Breast epithelium (tissue), 4 donors: ENCODE measurements around the gene PCYT2. TPM values are rescaled to one million over a fixed set of nuclear protein-coding genes. Genes with fewer than 3 reads are reported as not detected.

ENCODE experiments used
- DNase-seq, 2 donors: peaks; one replicate each; pipeline ENCODE4 v3.0.0-alpha.2; 2019; ENCODE audit warnings: low spot score in 2 of 2
- H3K27ac ChIP-seq, 2 donors: fragments of 200-600 bp; sonication (generic) in 1 of 2; one replicate each; pipeline ENCODE4 v1.5.1; 2016 to 2019; ENCODE audit warnings: mild to moderate bottlenecking in 1 of 2
- H3K27me3 ChIP-seq, 2 donors: fragments of 200-600 bp; sonication (generic) in 1 of 2; one replicate each; pipeline versions ENCODE4 v1.5.1 to v1.6.0; 2017 to 2019; ENCODE audit warnings: control low read depth in 1 of 2, mild to moderate bottlenecking in 1 of 2
- H3K36me3 ChIP-seq: fragments of 200-600 bp; one replicate; pipeline ENCODE4 v1.5.1; 2019
- H3K4me1 ChIP-seq, 2 donors: fragments of 200-600 bp; sonication (generic); one replicate each; pipeline ENCODE4 v1.5.1; 2016 to 2019; ENCODE audit warnings: control low read depth in 1 of 2
- H3K4me3 ChIP-seq, 3 donors: fragments of 200-600 bp; sonication (generic); 1 replicate in 2 of 3; 2 replicates in 1 of 3; pipeline ENCODE4 v1.5.1; 2016 to 2019; ENCODE audit warnings: mild to moderate bottlenecking in 3 of 3, moderate library complexity in 2 of 3
- H3K9me3 ChIP-seq, 2 donors: fragments of 200-600 bp; sonication (generic) in 1 of 2; one replicate each; pipeline ENCODE4 v1.5.1; 2016 to 2019; ENCODE audit warnings: control low read depth in 1 of 2
- POLR2A ChIP-seq: fragments of 450-650 bp; IDR thresholded peaks from one replicate; pipeline ENCODE4 v1.6.1; 2016; ENCODE audit warnings: antibody characterized with exemption, mild to moderate bottlenecking, moderate library complexity
- POLR2AphosphoS5 ChIP-seq, 3 donors: sonication (generic); formaldehyde crosslinking; IDR thresholded peaks; one replicate each; pipeline ENCODE4 v1.6.1; 2017; ENCODE audit warnings: antibody characterized with exemption in 3 of 3
- intact Hi-C: fragments of 100-400 bp; cut with DNase I; formaldehyde crosslinking; loops from one replicate; pipeline ENCODE4 v1.15.1; 2023; ENCODE audit warnings: low total_unique reads
- total RNA-seq, 3 donors: library from RNA; depleted of rRNA; stranded (reverse); fragments of >200 nt; gene quantifications; one replicate each; pipeline ENCODE4 v1.1.0, GENCODE V29; 2016
- TF ChIP-seq, protein P1 (sequence below), 3 donors: fragments of 450-650 bp; IDR thresholded peaks; one replicate each; pipeline ENCODE4 v1.5.1; 2016 to 2017; ENCODE audit warnings: antibody characterized with exemption in 3 of 3, mild to moderate bottlenecking in 3 of 3, moderate library complexity in 3 of 3

The PCYT2 gene
- total RNA-seq, 3 donors from 2014 or later = 22.9 to 69.4 (median 35.9) TPM

DNA sequence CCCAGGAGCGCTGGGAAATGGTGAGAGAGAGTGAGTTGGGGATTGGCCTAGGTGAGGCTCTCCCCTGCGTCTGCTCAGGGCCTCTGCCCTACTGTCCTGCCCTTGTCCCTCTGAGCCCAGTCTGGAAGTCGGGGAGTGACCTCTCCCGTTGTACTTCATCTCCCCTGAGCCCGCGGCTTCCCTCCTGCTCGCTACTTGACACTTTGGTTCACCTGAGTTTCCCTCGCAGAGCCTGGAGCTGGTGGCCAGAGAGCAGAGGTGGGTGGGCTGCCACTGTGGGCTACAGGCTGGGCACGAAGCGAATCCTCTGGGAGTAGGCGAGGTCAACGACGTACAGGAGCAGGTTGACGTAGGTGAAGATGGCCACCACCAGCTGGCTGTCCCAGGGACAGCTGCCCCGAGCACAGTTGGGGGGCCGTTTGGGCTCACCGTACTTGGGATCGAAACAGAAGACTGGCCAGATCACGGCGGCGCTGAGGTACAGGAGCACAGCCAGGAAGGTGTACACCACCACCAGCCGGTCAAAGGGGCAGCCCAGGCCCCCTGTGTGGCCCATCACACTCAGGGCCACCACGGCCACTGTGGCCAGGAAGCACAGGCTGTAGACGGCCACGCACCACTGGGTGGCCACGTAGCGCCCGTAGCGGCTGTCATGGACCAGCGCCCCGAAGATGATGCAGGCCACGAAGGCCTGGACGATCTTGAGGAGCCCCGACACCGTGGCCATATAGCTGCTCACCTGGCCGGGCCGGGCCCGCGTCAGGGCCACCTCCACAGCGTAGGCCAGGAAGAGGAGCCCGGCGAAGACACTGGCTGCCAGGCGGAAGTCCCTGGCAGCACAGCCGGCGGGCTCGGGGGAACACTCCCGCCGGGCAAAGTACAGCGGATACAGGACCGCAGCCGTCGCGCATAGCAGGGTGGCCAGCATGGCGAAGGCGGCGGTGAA is 29.6 kb upstream of the PCYT2 start:
- H3K4me1 ChIP-seq = peaks cover 0 to 5% of the 10 kb centered on the region in 2 donors
- H3K9me3 ChIP-seq = no peaks in the 10 kb centered on the region
- intact Hi-C loops = no loop called here
- TF ChIP-seq, protein P1, sequence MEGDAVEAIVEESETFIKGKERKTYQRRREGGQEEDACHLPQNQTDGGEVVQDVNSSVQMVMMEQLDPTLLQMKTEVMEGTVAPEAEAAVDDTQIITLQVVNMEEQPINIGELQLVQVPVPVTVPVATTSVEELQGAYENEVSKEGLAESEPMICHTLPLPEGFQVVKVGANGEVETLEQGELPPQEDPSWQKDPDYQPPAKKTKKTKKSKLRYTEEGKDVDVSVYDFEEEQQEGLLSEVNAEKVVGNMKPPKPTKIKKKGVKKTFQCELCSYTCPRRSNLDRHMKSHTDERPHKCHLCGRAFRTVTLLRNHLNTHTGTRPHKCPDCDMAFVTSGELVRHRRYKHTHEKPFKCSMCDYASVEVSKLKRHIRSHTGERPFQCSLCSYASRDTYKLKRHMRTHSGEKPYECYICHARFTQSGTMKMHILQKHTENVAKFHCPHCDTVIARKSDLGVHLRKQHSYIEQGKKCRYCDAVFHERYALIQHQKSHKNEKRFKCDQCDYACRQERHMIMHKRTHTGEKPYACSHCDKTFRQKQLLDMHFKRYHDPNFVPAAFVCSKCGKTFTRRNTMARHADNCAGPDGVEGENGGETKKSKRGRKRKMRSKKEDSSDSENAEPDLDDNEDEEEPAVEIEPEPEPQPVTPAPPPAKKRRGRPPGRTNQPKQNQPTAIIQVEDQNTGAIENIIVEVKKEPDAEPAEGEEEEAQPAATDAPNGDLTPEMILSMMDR (IDR thresholded peaks at IDR 0.05) = no peak
- TF ChIP-seq POLR2AphosphoS5 (IDR thresholded peaks at IDR 0.05) (no peak), POLR2A (no peak)
- no peak for DNase-seq
- H3K27me3 ChIP-seq = no peaks in the 10 kb centered on the region
- peak overlapping the region; percentile 50 to 75 for H3K27ac ChIP-seq
- peak overlapping the region in 1 of 3 donors; percentile 25 for H3K4me3 ChIP-seq
- H3K36me3 ChIP-seq = no peaks in the 10 kb centered on the region

DNA sequence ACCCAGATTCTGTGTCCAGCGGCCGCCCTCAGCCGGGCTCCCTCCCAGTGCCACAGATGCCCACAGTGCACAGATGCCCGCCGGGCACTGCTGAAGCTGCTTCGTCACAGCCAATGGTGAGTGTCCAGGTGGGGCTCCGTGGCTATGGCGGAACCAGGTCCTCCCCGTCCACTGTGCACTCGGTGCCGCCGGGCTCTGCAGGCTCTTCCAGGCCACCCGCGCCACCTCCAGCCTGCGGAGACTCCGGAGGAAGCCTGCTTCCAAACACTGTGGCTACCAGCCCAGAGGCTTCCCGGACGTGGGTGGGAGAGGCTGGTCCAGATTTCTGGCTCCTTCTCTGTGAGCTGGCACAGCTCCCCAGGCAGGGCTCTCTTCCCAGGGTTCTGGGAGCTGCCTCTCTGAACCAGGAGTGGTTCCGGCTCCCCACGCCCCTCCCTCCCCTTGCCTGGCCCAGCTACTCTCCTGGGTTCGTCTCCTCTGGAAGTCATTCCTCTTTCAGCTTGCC is 28.7 kb upstream of the PCYT2 start:
- H3K27me3 ChIP-seq = no peaks in the 10 kb centered on the region
- DNase-seq = no peak
- intact Hi-C loops = no loop called here

DNA sequence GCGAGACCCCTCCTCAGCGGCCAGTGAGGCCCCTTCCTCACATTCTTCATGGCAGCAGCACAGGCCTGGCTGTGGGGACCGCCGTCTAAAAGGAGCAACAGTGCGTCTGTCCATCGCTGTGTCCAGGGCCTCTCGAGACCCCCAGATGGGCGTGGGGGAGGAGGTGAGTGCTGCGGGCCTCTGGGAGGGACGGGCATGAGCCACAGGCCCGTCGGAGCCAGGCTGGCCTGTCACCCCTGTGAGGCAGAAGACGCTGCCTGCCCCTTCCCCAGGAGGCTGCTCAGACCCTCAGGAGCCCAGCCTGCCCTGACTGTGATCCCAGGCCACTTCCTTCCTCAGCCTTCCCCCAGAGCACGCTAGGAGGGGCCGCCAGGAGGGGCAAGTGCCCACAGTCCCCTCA is 28.0 kb upstream of the PCYT2 start:
- Histone ChIP-seq H3K36me3 (no peaks in the 10 kb centered on the region), H3K4me3 (no peak overlapping the region), H3K27ac (peak overlapping the region; percentile 50 to 75), H3K27me3 (no peaks in the 10 kb centered on the region), H3K9me3 (no peaks in the 10 kb centered on the region), H3K4me1 (peaks cover 0 to 5% of the 10 kb centered on the region in 2 donors)
- no peak for DNase-seq
- intact Hi-C loops = no loop called here
- TF ChIP-seq POLR2A (no peak), POLR2AphosphoS5 (IDR thresholded peaks at IDR 0.05) (no peak)
- TF ChIP-seq, protein P1 (IDR thresholded peaks at IDR 0.05) = no peak

More for the DNA sequence above, 28.7 kb upstream of the PCYT2 start:
- peaks cover 0 to 5% of the 10 kb centered on the region in 2 donors for H3K4me1 ChIP-seq
- peak overlapping the region in 2 of 3 donors; percentile 25 to 57 for H3K4me3 ChIP-seq
- peak overlapping the region; percentile 50 to 75 for H3K27ac ChIP-seq
- no peaks in the 10 kb centered on the region for H3K9me3 ChIP-seq
- no peaks in the 10 kb centered on the region for H3K36me3 ChIP-seq
- TF ChIP-seq, protein P1 (IDR thresholded peaks at IDR 0.05) = no peak
- TF ChIP-seq POLR2AphosphoS5 (IDR thresholded peaks at IDR 0.05) (no peak), POLR2A (no peak)

DNA sequence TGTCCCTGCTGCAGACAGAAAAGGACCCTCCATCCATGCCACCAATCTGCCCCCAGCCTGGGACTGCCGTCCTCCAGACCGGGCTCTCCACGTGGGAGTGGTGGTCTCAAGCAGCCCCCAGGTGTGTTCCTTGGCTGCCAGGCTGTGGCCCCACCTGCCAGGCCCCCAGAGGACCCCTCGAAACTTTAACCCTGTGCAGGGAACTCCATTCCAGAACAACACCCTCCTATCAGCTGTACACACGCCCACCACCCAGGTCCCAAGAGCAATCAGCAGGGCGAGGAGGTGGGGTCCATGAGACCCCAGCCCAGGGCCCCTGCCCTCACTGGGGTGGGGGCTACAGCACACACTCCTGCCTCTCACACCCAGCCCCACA is 24.5 kb upstream of the PCYT2 start:
- Histone ChIP-seq H3K4me1 (peaks cover 0 to 5% of the 10 kb centered on the region in 2 donors), H3K27me3 (no peaks in the 10 kb centered on the region), H3K36me3 (no peaks in the 10 kb centered on the region), H3K27ac (no peak overlapping the region), H3K9me3 (no peaks in the 10 kb centered on the region), H3K4me3 (no peak overlapping the region)
- intact Hi-C loops = no loop called here
- DNase-seq = no peak
- TF ChIP-seq POLR2A (no peak), POLR2AphosphoS5 (IDR thresholded peaks at IDR 0.05) (no peak)
- TF ChIP-seq, protein P1 (IDR thresholded peaks at IDR 0.05) = no peak
